IMR-90 (cell line): ENCODE results near the gene EGLN3.

Experiments used
- NFE2L2 ChIP-seq: fragments of 150-350 bp; IDR thresholded peaks from 2 replicates; pipeline ENCODE4 v1.6.1; 2016; ENCODE audit warnings: low read depth, mild to moderate bottlenecking, low read length
- POLR2A ChIP-seq: IDR thresholded peaks from 2 replicates; pipeline ENCODE4 v1.6.1; 2012; ENCODE audit warnings: mild to moderate bottlenecking, low read depth, low read length
- RAD21 ChIP-seq: IDR thresholded peaks from 2 replicates; pipeline ENCODE4 v1.6.1; 2012; ENCODE audit warnings: low read length, improper control_type of control experiment
- TF ChIP-seq, protein P1 (sequence below): conservative IDR thresholded peaks from 2 replicates; pipeline ENCODE4 v1.5.1; 2012; ENCODE audit warnings: mild to moderate bottlenecking, low read depth, low read length, improper control_type of control experiment

DNA sequence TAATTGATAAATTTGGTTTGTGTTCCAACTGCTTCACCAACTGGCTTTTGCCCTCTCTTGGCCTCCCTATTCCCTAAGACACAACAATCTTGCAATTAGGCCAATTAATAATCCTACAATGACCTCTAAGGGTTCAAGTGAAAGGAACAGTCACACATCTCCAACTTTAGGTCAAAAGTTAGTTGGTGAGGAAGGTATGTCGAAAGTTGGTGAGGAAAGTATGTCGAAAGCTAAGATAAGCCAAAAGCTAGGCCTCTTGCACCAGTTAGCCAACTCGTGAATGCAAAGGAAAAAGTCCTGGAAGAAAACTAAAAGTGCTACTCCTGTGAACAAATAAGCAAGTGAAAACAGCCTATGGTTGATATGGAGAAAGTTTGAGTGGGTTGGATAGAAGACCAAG, 32.6 kb downstream of the EGLN3 start:
- TF ChIP-seq, protein P1, sequence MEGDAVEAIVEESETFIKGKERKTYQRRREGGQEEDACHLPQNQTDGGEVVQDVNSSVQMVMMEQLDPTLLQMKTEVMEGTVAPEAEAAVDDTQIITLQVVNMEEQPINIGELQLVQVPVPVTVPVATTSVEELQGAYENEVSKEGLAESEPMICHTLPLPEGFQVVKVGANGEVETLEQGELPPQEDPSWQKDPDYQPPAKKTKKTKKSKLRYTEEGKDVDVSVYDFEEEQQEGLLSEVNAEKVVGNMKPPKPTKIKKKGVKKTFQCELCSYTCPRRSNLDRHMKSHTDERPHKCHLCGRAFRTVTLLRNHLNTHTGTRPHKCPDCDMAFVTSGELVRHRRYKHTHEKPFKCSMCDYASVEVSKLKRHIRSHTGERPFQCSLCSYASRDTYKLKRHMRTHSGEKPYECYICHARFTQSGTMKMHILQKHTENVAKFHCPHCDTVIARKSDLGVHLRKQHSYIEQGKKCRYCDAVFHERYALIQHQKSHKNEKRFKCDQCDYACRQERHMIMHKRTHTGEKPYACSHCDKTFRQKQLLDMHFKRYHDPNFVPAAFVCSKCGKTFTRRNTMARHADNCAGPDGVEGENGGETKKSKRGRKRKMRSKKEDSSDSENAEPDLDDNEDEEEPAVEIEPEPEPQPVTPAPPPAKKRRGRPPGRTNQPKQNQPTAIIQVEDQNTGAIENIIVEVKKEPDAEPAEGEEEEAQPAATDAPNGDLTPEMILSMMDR = no peak
- TF ChIP-seq POLR2A (no peak), NFE2L2 (no peak), RAD21 (no peak)
